Measurements from ENCODE around the gene PDE4B.

GRCh38 chr1:66374148-66374547, 581.5 kb downstream of the PDE4B start:
- TF ChIP-seq CTCF (conservative IDR thresholded peaks at IDR 0.05; ENCODE audit: low read length): no peak
- TF ChIP-seq EZH2phosphoT487 (IDR thresholded peaks at IDR 0.05; ENCODE audit: borderline replicate concordance, low read depth, low read length): no peak
